GM21390 (cell line): ENCODE results near the gene GPC1.
"Not testable (repeated sequence)": the region's sequence is repeated elsewhere in the genome, so short reads cannot be mapped to it uniquely, and the experiment has no call there.

ENCODE experiments used
- ATAC-seq: cut with Tn5 transposase; IDR thresholded peaks from one replicate; pipeline ENCODE4 v1.9.1; 2021; ENCODE audit not compliant: unreplicated experiment

Gene GPC1

GRCh38 chr2:240494194-240494793 is 58.8 kb downstream of the GPC1 start:
- ATAC-seq = no peak

- not testable (repeated sequence) for ATAC-seq
Measured at GRCh38 chr2:240494942-240495341, 59.5 kb downstream of the GPC1 start.

GRCh38 chr2:240497082-240497481 is 61.6 kb downstream of the GPC1 start:
- ATAC-seq = not testable (repeated sequence)

GRCh38 chr2:240498171-240498957 is 62.9 kb downstream of the GPC1 start:
- no peak for ATAC-seq

- no peak for ATAC-seq
Measured at GRCh38 chr2:240498958-240499260, 63.4 kb downstream of the GPC1 start.

GRCh38 chr2:240499309-240500301 is 64.1 kb downstream of the GPC1 start:
- no peak for ATAC-seq

- ATAC-seq = no peak
Measured at GRCh38 chr2:240500561-240501423, 65.3 kb downstream of the GPC1 start.

GRCh38 chr2:240501531-240501991 is 66.1 kb downstream of the GPC1 start:
- no peak for ATAC-seq

GRCh38 chr2:240502059-240502429 is 66.6 kb downstream of the GPC1 start:
- ATAC-seq = no peak

- ATAC-seq = no peak
Measured at GRCh38 chr2:240502430-240503121, 67.1 kb downstream of the GPC1 start.

GRCh38 chr2:240503375-240503774 is 67.9 kb downstream of the GPC1 start:
- ATAC-seq = no peak

GRCh38 chr2:240503848-240504247 is 68.4 kb downstream of the GPC1 start:
- no peak for ATAC-seq

GRCh38 chr2:240505910-240506309 is 70.4 kb downstream of the GPC1 start:
- no peak for ATAC-seq

GRCh38 chr2:240506406-240507059 is 71.1 kb downstream of the GPC1 start:
- no peak for ATAC-seq

- no peak for ATAC-seq
Measured at GRCh38 chr2:240507060-240507777, 71.8 kb downstream of the GPC1 start.

- no peak for ATAC-seq
Measured at GRCh38 chr2:240507778-240508251, 72.4 kb downstream of the GPC1 start.

GRCh38 chr2:240508832-240509545 is 73.5 kb downstream of the GPC1 start:
- ATAC-seq = no peak
